Thymus (tissue), 2 donors: ENCODE data around the gene CCDC24. TPM values are rescaled to one million over a fixed set of nuclear protein-coding genes. Genes with fewer than 3 reads are reported as not detected.

Experiments
- polyA plus RNA-seq: library from polyadenylated mRNA; stranded (reverse); fragments of 200-250 nt; gene quantifications from one replicate; pipeline ENCODE4 v1.2.3, GENCODE V29; 2013
- total RNA-seq: library from RNA; stranded (reverse); fragments of 120-200 nt; gene quantifications from one replicate; pipeline ENCODE4 v1.2.4, GENCODE V29; 2013
- donor health status: healthy.

Gene CCDC24
- total and polyA plus RNA-seq, 2 donors, result 2.1 to 11.1 TPM

Other genes with a start within 250 kb of the CCDC24 start
- 0.19 TPM for gene ARTN, start 57.8 kb upstream of the CCDC24 start, total RNA-seq
- gene ARTN, start 57.8 kb upstream of the CCDC24 start, polyA plus RNA-seq, result 1.5 TPM
- 10.5 TPM for gene IPO13, start 44.6 kb upstream of the CCDC24 start, total RNA-seq
- gene IPO13, start 44.6 kb upstream of the CCDC24 start, polyA plus RNA-seq, result 26.1 TPM
- 16.1 TPM for gene DPH2, start 21.6 kb upstream of the CCDC24 start, total RNA-seq
- 14.4 TPM for gene DPH2, start 21.6 kb upstream of the CCDC24 start, polyA plus RNA-seq
- 110 TPM for gene ATP6V0B, start 16.6 kb upstream of the CCDC24 start, total RNA-seq
- gene ATP6V0B, start 16.6 kb upstream of the CCDC24 start, polyA plus RNA-seq, result 198 TPM
- gene B4GALT2, start 12.4 kb upstream of the CCDC24 start, total RNA-seq, result 10.3 TPM
- gene B4GALT2, start 12.4 kb upstream of the CCDC24 start, polyA plus RNA-seq, result 7.3 TPM
- gene SLC6A9, start 39.9 kb downstream of the CCDC24 start, total RNA-seq, result 0.57 TPM
- gene SLC6A9, start 39.9 kb downstream of the CCDC24 start, polyA plus RNA-seq, result 0.82 TPM
- gene KLF17, start 127.2 kb downstream of the CCDC24 start, total RNA-seq, result not detected
- 0.02 TPM for gene KLF17, start 127.2 kb downstream of the CCDC24 start, polyA plus RNA-seq
- under 0.01 TPM for gene KLF18, start 150.0 kb downstream of the CCDC24 start, total RNA-seq
- gene KLF18, start 150.0 kb downstream of the CCDC24 start, polyA plus RNA-seq, result 0.02 TPM
- 21.2 TPM for gene DMAP1, start 221.9 kb downstream of the CCDC24 start, total RNA-seq
- 81.6 TPM for gene DMAP1, start 221.9 kb downstream of the CCDC24 start, polyA plus RNA-seq